IMR-90 (cell line): ENCODE measurements around the gene GNL2.

Experiments
- CTCF ChIP-seq: conservative IDR thresholded peaks from 2 replicates; pipeline ENCODE4 v1.5.1; 2012; ENCODE audit warnings: mild to moderate bottlenecking, low read depth, low read length, improper control_type of control experiment
- NFE2L2 ChIP-seq: fragments of 150-350 bp; IDR thresholded peaks from 2 replicates; pipeline ENCODE4 v1.6.1; 2016; ENCODE audit warnings: low read depth, mild to moderate bottlenecking, low read length
- POLR2A ChIP-seq: IDR thresholded peaks from 2 replicates; pipeline ENCODE4 v1.6.1; 2012; ENCODE audit warnings: mild to moderate bottlenecking, low read depth, low read length
- RAD21 ChIP-seq: IDR thresholded peaks from 2 replicates; pipeline ENCODE4 v1.6.1; 2012; ENCODE audit warnings: low read length, improper control_type of control experiment

- no peak for TF ChIP-seq NFE2L2
- TF ChIP-seq CTCF = no peak
- TF ChIP-seq RAD21 = no peak
- TF ChIP-seq POLR2A = no peak
These were observed 25.0 kb downstream of the GNL2 start for GRCh38 chr1:37570528-37571334.
